Fibroblast of lung (primary cell): ENCODE data around the gene JMJD6. TPM values are rescaled to one million over a fixed set of nuclear protein-coding genes. Genes with fewer than 3 reads are reported as not detected.

Experiments used
- DNase-seq, 2 donors: peaks; one replicate each; pipeline versions ENCODE4 v3.0.0 to v3.0.0-alpha.2; 2010; ENCODE audit warnings: low read depth in 2 of 2
- H2AFZ ChIP-seq: 2 replicates; pipeline ENCODE4 v1.5.1; 2012; ENCODE audit warnings: low read length, control low read depth, inconsistent platforms
- H3K27ac ChIP-seq: 2 replicates; pipeline ENCODE4 v1.5.1; 2011; ENCODE audit warnings: low read length, control low read depth; ENCODE audit not compliant: insufficient read depth
- H3K27me3 ChIP-seq: 2 replicates; pipeline ENCODE4 v1.5.1; 2011; ENCODE audit warnings: mild to moderate bottlenecking, low read length; ENCODE audit not compliant: control insufficient read depth, insufficient read depth
- H3K36me3 ChIP-seq: 2 replicates; pipeline ENCODE4 v1.5.1; 2011; ENCODE audit warnings: low read length; ENCODE audit not compliant: control insufficient read depth, insufficient read depth
- H3K4me1 ChIP-seq: 2 replicates; pipeline ENCODE4 v1.5.1; 2011; ENCODE audit warnings: low read length; ENCODE audit not compliant: control insufficient read depth, insufficient read depth; ENCODE audit errors: extremely low read depth
- H3K4me2 ChIP-seq: 2 replicates; pipeline ENCODE4 v1.5.1; 2011; ENCODE audit warnings: low read length, control low read depth; ENCODE audit not compliant: insufficient read depth; ENCODE audit errors: extremely low read depth
- H3K4me3 ChIP-seq, 4 experiments: fragments of 200-600 bp in 1 of 4; sonication (generic) in 1 of 4; replicated peaks in 1 of 4; 2 replicates each; pipeline ENCODE4 v1.5.1; 2011 to 2016; ENCODE audit warnings: low read length in 4 of 4, low read depth in 3 of 4, mild to moderate bottlenecking in 3 of 4, control low read depth in 2 of 4, inconsistent platforms in 1 of 4, mixed read lengths in 1 of 4; ENCODE audit not compliant: insufficient read depth in 1 of 4; ENCODE audit errors: control extremely low read depth in 1 of 4
- H3K79me2 ChIP-seq: 2 replicates; pipeline ENCODE4 v1.5.1; 2012; ENCODE audit warnings: mild to moderate bottlenecking, low read length, inconsistent platforms; ENCODE audit not compliant: control insufficient read depth, insufficient read depth
- H3K9ac ChIP-seq: 2 replicates; pipeline ENCODE4 v1.5.1; 2011; ENCODE audit warnings: mild to moderate bottlenecking, low read length, control low read depth; ENCODE audit not compliant: insufficient read depth
- H3K9me3 ChIP-seq: 2 replicates; pipeline ENCODE4 v1.5.1; 2012; ENCODE audit warnings: low read depth, low read length; ENCODE audit not compliant: control insufficient read depth, insufficient read depth
- H4K20me1 ChIP-seq: 2 replicates; pipeline ENCODE4 v1.5.1; 2011; ENCODE audit warnings: low read length; ENCODE audit not compliant: control insufficient read depth, insufficient read depth; ENCODE audit errors: extremely low read depth
- EZH2 ChIP-seq: IDR thresholded peaks from 2 replicates; pipeline ENCODE4 v1.5.1; 2012; ENCODE audit warnings: low read length, control low read depth, mild to moderate bottlenecking; ENCODE audit errors: missing control alignments
- polyA plus RNA-seq, 2 donors: library from polyadenylated mRNA; depleted of rRNA in 1 of 2; stranded (reverse) in 1 of 2; unstranded in 1 of 2; fragments of >200 nt; gene quantifications; 2 replicates each; pipeline ENCODE4 v1.2.1, GENCODE V29; 2011 to 2012; ENCODE audit warnings: missing spikeins in 1 of 2
- total RNA-seq: library from RNA; depleted of rRNA; stranded (reverse); fragments of >200 nt; gene quantifications from 2 replicates; pipeline ENCODE4 v1.2.1, GENCODE V29; 2014
- TF ChIP-seq, protein P1 (sequence below), 2 donors: IDR thresholded peaks in 1 of 2; conservative IDR thresholded peaks in 1 of 2; 1 replicate in 1 of 2; 2 replicates in 1 of 2; pipeline ENCODE4 v1.5.1; 2011 to 2012; ENCODE audit warnings: low read length in 2 of 2, control low read depth in 1 of 2, inconsistent platforms in 1 of 2, low read depth in 1 of 2, mild to moderate bottlenecking in 1 of 2

Gene JMJD6
- total and polyA plus RNA-seq, 2 donors (not counting 1 experiment from before 2014, with no cell fraction given), result 16.2 to 17.7 TPM

GRCh38 chr17:76736349-76737081 lies 10.1 kb upstream of the JMJD6 start:
- Histone ChIP-seq H4K20me1 (no peaks in the 10 kb centered on the region), H3K36me3 (peaks cover 12% of the 10 kb centered on the region), H3K9me3 (no peaks in the 10 kb centered on the region), H2AFZ (no peak overlapping the region), H3K27me3 (no peaks in the 10 kb centered on the region), H3K9ac (peak overlapping the region; percentile 94), H3K4me2 (peak overlapping the region; percentile 95), H3K79me2 (peaks cover 60% of the 10 kb centered on the region), H3K4me3 (peak overlapping the region; percentile 93 to 96 (median 94)), H3K27ac (peak overlapping the region; percentile 90), H3K4me1 (peaks cover 10% of the 10 kb centered on the region)
- peak; percentile 50 to 65 for DNase-seq
- no peak for TF ChIP-seq EZH2
- TF ChIP-seq, protein P1, sequence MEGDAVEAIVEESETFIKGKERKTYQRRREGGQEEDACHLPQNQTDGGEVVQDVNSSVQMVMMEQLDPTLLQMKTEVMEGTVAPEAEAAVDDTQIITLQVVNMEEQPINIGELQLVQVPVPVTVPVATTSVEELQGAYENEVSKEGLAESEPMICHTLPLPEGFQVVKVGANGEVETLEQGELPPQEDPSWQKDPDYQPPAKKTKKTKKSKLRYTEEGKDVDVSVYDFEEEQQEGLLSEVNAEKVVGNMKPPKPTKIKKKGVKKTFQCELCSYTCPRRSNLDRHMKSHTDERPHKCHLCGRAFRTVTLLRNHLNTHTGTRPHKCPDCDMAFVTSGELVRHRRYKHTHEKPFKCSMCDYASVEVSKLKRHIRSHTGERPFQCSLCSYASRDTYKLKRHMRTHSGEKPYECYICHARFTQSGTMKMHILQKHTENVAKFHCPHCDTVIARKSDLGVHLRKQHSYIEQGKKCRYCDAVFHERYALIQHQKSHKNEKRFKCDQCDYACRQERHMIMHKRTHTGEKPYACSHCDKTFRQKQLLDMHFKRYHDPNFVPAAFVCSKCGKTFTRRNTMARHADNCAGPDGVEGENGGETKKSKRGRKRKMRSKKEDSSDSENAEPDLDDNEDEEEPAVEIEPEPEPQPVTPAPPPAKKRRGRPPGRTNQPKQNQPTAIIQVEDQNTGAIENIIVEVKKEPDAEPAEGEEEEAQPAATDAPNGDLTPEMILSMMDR (conservative IDR thresholded peaks at IDR 0.05 in 1 of 2, IDR thresholded peaks at IDR 0.05 in 1 of 2; ENCODE audit: low read depth in 1 of 2, low read length in 2 of 2), result peak; percentile 15 to 16

DNA sequence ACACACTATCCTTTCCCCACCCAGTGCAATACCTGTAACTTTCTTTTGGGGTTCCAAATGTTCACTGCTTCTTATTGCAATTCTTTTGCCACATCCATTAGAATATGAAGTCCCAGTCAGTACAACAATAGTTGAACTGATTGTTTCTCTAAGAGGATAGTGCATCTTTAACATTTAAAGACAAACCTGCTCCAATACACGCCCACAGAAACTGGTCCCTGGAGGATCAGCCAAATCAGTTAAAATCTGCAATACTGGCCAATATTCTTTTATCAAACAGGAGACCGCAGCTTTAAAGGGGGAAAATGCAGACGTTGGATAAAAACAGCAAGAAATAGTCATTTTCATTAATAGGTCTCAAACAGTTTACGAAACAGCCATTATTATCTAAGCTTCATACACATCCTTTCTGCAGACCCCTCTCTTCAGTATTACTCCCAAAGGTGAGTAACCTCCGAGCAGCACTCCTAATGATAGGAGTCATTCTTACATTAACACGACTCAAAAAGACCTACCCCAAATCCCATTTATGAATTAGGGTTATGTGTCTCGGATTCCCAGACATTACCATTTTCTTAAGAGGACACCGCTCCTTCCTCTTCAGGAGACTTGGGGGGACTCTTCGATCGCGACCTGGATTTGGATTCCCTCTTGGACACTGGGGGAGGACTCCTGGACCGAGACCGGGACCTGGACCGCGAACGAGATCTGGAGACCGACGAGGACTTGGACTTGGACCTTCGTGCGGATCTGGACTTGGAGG lies 9.4 kb upstream of the JMJD6 start:
- no peak for TF ChIP-seq EZH2
- TF ChIP-seq, protein P1 (conservative IDR thresholded peaks at IDR 0.05 in 1 of 2, IDR thresholded peaks at IDR 0.05 in 1 of 2; ENCODE audit: low read depth in 1 of 2, low read length in 2 of 2), result no peak
- Histone ChIP-seq H3K4me1 (peaks cover 10% of the 10 kb centered on the region), H3K36me3 (peaks cover 14% of the 10 kb centered on the region), H3K4me3 (peak overlapping the region; percentile 93 to 96 (median 94)), H4K20me1 (no peaks in the 10 kb centered on the region), H3K9ac (peak overlapping the region; percentile 94), H3K9me3 (no peaks in the 10 kb centered on the region), H3K27me3 (no peaks in the 10 kb centered on the region), H3K27ac (peak overlapping the region; percentile 90), H3K79me2 (peaks cover 64% of the 10 kb centered on the region), H2AFZ (no peak overlapping the region), H3K4me2 (peak overlapping the region; percentile 95)
- no peak for DNase-seq

DNA sequence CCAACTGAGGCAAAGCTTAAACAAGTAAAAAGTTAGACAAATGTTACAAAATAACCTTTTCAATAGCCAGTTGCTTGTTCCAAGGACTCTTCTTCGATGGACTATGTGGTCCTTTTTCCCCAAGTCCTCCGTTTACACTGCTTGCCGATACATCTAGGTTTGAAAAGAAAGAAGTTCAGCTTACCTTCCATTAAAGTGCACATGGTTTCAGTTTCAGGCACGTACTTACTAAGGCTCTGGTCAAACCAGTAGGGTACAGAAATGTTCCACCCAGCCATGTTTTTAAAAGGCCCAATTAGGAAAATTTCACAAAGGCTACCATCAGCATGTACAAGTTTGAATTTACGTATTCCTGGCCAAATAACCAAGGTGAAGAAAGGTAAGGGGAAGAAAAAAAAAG lies 8.6 kb upstream of the JMJD6 start:
- TF ChIP-seq, protein P1 (conservative IDR thresholded peaks at IDR 0.05 in 1 of 2, IDR thresholded peaks at IDR 0.05 in 1 of 2; ENCODE audit: low read depth in 1 of 2, low read length in 2 of 2), result peak in 1 of 2 donors; percentile 2
- no peak for TF ChIP-seq EZH2
- no peak overlapping the region for H2AFZ ChIP-seq
- H3K27ac ChIP-seq, result peak overlapping the region; percentile 22
- peaks cover 8% of the 10 kb centered on the region for H3K4me1 ChIP-seq
- peaks cover 14% of the 10 kb centered on the region for H3K36me3 ChIP-seq
- no peaks in the 10 kb centered on the region for H3K9me3 ChIP-seq
- H3K4me2 ChIP-seq, result peak overlapping the region; percentile 95
- peak overlapping the region; percentile 27 for H3K9ac ChIP-seq
- peak; percentile 48 to 53 for DNase-seq
- no peaks in the 10 kb centered on the region for H3K27me3 ChIP-seq
- peaks cover 68% of the 10 kb centered on the region for H3K79me2 ChIP-seq
- H3K4me3 ChIP-seq, result peak overlapping the region; percentile 93 to 96 (median 94)
- no peaks in the 10 kb centered on the region for H4K20me1 ChIP-seq
